GM21360 (cell line): ENCODE data around the gene LSM4.

Experiments used
- ATAC-seq: cut with Tn5 transposase; IDR thresholded peaks from one replicate; pipeline ENCODE4 v1.9.1; 2021; ENCODE audit warnings: mild to moderate bottlenecking, moderate library complexity; ENCODE audit not compliant: unreplicated experiment

The LSM4 gene

GRCh38 chr19:18311502-18312091 lies 11.3 kb downstream of the LSM4 start:
- no peak for ATAC-seq

GRCh38 chr19:18310966-18311365 lies 11.9 kb downstream of the LSM4 start:
- ATAC-seq = no peak

- ATAC-seq = no peak
Observed at GRCh38 chr19:18310118-18310909, 12.6 kb downstream of the LSM4 start.

- no peak for ATAC-seq
Observed at GRCh38 chr19:18309525-18310064, 13.3 kb downstream of the LSM4 start.

- no peak for ATAC-seq
Observed at GRCh38 chr19:18308948-18309325, 13.9 kb downstream of the LSM4 start.

- no peak for ATAC-seq
Observed at GRCh38 chr19:18308051-18308947, 14.6 kb downstream of the LSM4 start.

GRCh38 chr19:18307271-18307681 lies 15.6 kb downstream of the LSM4 start:
- ATAC-seq = no peak

- ATAC-seq = no peak
Observed at GRCh38 chr19:18306888-18307260, 16.0 kb downstream of the LSM4 start.

GRCh38 chr19:18306209-18306887 lies 16.5 kb downstream of the LSM4 start:
- no peak for ATAC-seq

- ATAC-seq = no peak
Observed at GRCh38 chr19:18304458-18305310, 18.2 kb downstream of the LSM4 start.

GRCh38 chr19:18304208-18304457 lies 18.7 kb downstream of the LSM4 start:
- no peak for ATAC-seq

- no peak for ATAC-seq
Observed at GRCh38 chr19:18301718-18302111, 21.2 kb downstream of the LSM4 start.

GRCh38 chr19:18300930-18301717 lies 21.8 kb downstream of the LSM4 start:
- ATAC-seq = no peak

- no peak for ATAC-seq
Observed at GRCh38 chr19:18299654-18300053, 23.2 kb downstream of the LSM4 start.

- ATAC-seq = no peak
Observed at GRCh38 chr19:18298601-18299000, 24.3 kb downstream of the LSM4 start.

- ATAC-seq = no peak
Observed at GRCh38 chr19:18297308-18297707, 25.6 kb downstream of the LSM4 start.

GRCh38 chr19:18295034-18295451 lies 27.8 kb downstream of the LSM4 start:
- no peak for ATAC-seq

GRCh38 chr19:18294467-18294864 lies 28.4 kb downstream of the LSM4 start:
- ATAC-seq = no peak
